ENCODE results near the gene NEU2.
A peak's percentile ranks its signal among the peaks of the same experiment; 100 is the strongest.

NEU2 gene

GRCh38 chr2:233082931-233083755 is 50.7 kb downstream of the NEU2 start:
- ATAC-seq (no peak), DNase-seq (peak in 1 of 2 donors; percentile 8)
- Mint-ChIP-seq H3K4me3 (peak overlapping the region; percentile 76 to 78), H3K27me3 (no peaks in the 10 kb centered on the region), H3K4me1 (peaks cover 84% of the 10 kb centered on the region), H3K9me3 (no peaks in the 10 kb centered on the region), H3K27ac (peak overlapping the region; percentile 89 to 97)

- Mint-ChIP-seq H3K9me3 (no peaks in the 10 kb centered on the region), H3K4me3 (peak overlapping the region; percentile 76 to 78), H3K27me3 (no peaks in the 10 kb centered on the region), H3K4me1 (peaks cover 81% of the 10 kb centered on the region), H3K27ac (peak overlapping the region; percentile 84 to 92)
- DNase-seq = no peak
- ATAC-seq = no peak
These were observed 51.3 kb downstream of the NEU2 start for GRCh38 chr2:233083782-233084181.

GRCh38 chr2:233084488-233084887 is 52.0 kb downstream of the NEU2 start:
- Mint-ChIP-seq H3K27ac (peak overlapping the region; percentile 84 to 92), H3K4me3 (peak overlapping the region; percentile 73 to 76), H3K9me3 (no peaks in the 10 kb centered on the region), H3K27me3 (no peaks in the 10 kb centered on the region), H3K4me1 (peaks cover 74% of the 10 kb centered on the region)
- peak; percentile 60 for ATAC-seq
- DNase-seq = peak in 1 of 2 donors; percentile 74

Data from stimulated activated naive CD8-positive, alpha-beta T cell treated with anti-CD3 and anti-CD28 coated beads, Interleukin-15, amount 100 ng/mL, for 72 hours (primary cell).